Parathyroid adenoma (tissue), 2 donors: Measurements from ENCODE around the gene HNRNPA3.

Experiments used
- H2AFZ ChIP-seq: fragments of 300-600 bp; sonication (generic); one replicate; pipeline ENCODE4 v1.7.0; 2017; ENCODE audit warnings: antibody characterized with exemption, mild to moderate bottlenecking
- H3K27ac ChIP-seq: fragments of 300-600 bp; sonication (generic); one replicate; pipeline ENCODE4 v1.7.0; 2017
- H3K27me3 ChIP-seq: fragments of 300-600 bp; sonication (generic); one replicate; pipeline ENCODE4 v1.7.0; 2017; ENCODE audit warnings: low read length; ENCODE audit not compliant: control insufficient read depth, insufficient read depth
- H3K36me3 ChIP-seq: fragments of 300-600 bp; sonication (generic); one replicate; pipeline ENCODE4 v1.7.0; 2017; ENCODE audit warnings: low read length; ENCODE audit not compliant: control insufficient read depth, insufficient read depth
- H3K4me1 ChIP-seq: fragments of 300-600 bp; sonication (generic); one replicate; pipeline ENCODE4 v1.7.0; 2017; ENCODE audit warnings: control low read depth
- H3K4me2 ChIP-seq: fragments of 300-600 bp; sonication (generic); one replicate; pipeline ENCODE4 v1.7.0; 2017; ENCODE audit warnings: low read length
- H3K4me3 ChIP-seq: fragments of 300-600 bp; sonication (generic); one replicate; pipeline ENCODE4 v1.7.0; 2017; ENCODE audit warnings: low read depth, low read length
- H3K79me2 ChIP-seq: fragments of 300-600 bp; sonication (generic); one replicate; pipeline ENCODE4 v1.7.0; 2017; ENCODE audit warnings: control low read depth
- H3K9ac ChIP-seq: fragments of 300-600 bp; sonication (generic); one replicate; pipeline ENCODE4 v1.7.0; 2017; ENCODE audit warnings: mild to moderate bottlenecking
- H3K9me3 ChIP-seq: fragments of 300-600 bp; sonication (generic); one replicate; pipeline ENCODE4 v1.7.0; 2017; ENCODE audit warnings: low read length; ENCODE audit not compliant: control insufficient read depth
- TF ChIP-seq, protein P1 (sequence below): fragments of 300-600 bp; sonication (generic); IDR thresholded peaks from one replicate; pipeline ENCODE4 v1.7.0; 2017; ENCODE audit warnings: antibody characterized with exemption, mild to moderate bottlenecking
- donor health status: primary hyperparathyroidism.

Gene HNRNPA3

DNA sequence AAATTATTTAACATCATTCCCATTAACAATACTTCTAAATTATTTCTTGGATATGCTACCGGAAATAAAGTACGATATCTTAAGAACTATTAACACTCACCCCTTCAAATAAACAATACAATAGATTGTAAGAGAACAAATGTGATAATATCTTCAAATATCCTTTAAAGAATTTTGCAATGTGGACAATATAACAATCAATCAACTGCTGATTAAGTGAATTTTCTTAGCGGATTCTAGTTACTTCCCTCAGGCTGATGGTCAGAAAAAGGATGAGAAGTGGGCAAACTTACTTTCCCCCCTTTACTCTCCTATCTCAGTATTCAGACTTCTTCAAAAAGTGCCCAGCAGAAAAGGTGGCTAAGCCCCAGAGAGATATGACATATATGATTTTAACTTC is 41.1 kb downstream of the HNRNPA3 start:
- TF ChIP-seq, protein P1, sequence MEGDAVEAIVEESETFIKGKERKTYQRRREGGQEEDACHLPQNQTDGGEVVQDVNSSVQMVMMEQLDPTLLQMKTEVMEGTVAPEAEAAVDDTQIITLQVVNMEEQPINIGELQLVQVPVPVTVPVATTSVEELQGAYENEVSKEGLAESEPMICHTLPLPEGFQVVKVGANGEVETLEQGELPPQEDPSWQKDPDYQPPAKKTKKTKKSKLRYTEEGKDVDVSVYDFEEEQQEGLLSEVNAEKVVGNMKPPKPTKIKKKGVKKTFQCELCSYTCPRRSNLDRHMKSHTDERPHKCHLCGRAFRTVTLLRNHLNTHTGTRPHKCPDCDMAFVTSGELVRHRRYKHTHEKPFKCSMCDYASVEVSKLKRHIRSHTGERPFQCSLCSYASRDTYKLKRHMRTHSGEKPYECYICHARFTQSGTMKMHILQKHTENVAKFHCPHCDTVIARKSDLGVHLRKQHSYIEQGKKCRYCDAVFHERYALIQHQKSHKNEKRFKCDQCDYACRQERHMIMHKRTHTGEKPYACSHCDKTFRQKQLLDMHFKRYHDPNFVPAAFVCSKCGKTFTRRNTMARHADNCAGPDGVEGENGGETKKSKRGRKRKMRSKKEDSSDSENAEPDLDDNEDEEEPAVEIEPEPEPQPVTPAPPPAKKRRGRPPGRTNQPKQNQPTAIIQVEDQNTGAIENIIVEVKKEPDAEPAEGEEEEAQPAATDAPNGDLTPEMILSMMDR, result no peak
- H3K27ac ChIP-seq, result no peak overlapping the region
- no peak overlapping the region for H3K4me2 ChIP-seq
- H3K4me1 ChIP-seq, result peaks cover 29% of the 10 kb centered on the region
- H3K27me3 ChIP-seq, result no peaks in the 10 kb centered on the region
- no peak overlapping the region for H2AFZ ChIP-seq
- H3K9me3 ChIP-seq, result no peaks in the 10 kb centered on the region
- no peaks in the 10 kb centered on the region for H3K36me3 ChIP-seq
- no peak overlapping the region for H3K9ac ChIP-seq
- peaks cover 81% of the 10 kb centered on the region for H3K79me2 ChIP-seq
- no peak overlapping the region for H3K4me3 ChIP-seq

DNA sequence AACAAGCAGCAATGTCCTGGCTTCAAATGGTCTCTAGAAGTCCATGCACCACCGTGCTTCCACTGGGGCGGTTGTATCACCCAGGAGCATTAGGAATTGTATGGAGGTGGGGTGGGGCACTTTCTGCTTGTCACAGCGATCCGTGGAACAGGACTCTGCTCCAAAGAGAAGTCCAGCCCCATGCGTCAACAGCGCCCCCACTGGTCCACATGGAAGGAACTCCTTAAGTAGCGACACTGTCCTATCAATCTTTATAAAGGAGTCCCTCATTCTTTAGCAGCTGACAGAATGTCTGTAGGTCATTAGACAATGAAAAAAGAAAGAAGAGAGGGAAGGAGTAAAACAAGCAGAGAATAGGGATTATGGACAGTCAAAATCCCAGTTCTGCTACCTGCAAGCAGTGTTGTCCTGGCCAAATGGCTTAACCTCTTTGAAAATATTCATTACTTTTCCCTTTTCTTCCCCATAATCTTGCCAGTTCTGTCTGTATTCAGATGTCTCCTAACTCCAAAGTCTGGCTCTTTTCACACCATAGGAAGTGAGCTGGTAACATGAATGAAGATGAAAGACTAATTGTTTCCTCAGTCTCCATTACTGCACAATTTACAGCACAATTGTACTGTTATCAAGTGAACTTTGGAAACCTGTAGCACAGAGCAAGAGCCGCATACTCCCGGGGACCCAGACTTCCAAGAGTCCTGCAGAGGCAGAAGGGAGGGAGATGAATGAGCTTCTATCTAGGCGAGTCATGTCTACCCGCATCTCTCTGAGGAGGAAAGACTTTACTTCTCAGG is 42.0 kb downstream of the HNRNPA3 start:
- no peak overlapping the region for H3K4me3 ChIP-seq
- peaks cover 29% of the 10 kb centered on the region for H3K4me1 ChIP-seq
- no peaks in the 10 kb centered on the region for H3K9me3 ChIP-seq
- TF ChIP-seq, protein P1, result peak; percentile 50
- H2AFZ ChIP-seq, result no peak overlapping the region
- no peak overlapping the region for H3K27ac ChIP-seq
- no peaks in the 10 kb centered on the region for H3K36me3 ChIP-seq
- no peak overlapping the region for H3K4me2 ChIP-seq
- H3K79me2 ChIP-seq, result peaks cover 85% of the 10 kb centered on the region
- no peak overlapping the region for H3K9ac ChIP-seq
- H3K27me3 ChIP-seq, result no peaks in the 10 kb centered on the region

DNA sequence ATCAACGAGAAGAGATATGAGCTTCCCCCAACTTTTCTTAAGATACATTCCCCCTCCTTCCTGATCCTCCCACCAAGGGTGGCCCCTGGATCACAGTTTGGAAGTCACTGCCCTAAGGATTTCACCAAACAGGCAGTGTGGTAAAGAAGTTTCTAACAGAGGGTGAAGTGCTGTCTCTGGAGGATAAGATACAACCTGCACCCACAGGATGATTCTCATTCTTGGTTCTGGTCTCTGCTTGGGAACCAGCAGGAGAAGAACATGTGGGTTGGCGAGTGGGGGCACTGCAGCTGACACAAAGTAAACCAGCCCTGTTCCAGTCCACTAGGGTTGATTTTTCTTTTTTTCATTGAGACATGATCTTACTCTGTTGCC is 42.6 kb downstream of the HNRNPA3 start:
- Histone ChIP-seq H2AFZ (no peak overlapping the region), H3K4me2 (no peak overlapping the region), H3K27me3 (no peaks in the 10 kb centered on the region), H3K27ac (no peak overlapping the region), H3K4me1 (peaks cover 33% of the 10 kb centered on the region), H3K36me3 (no peaks in the 10 kb centered on the region), H3K4me3 (no peak overlapping the region), H3K9ac (no peak overlapping the region), H3K9me3 (no peaks in the 10 kb centered on the region), H3K79me2 (peaks cover 89% of the 10 kb centered on the region)
- TF ChIP-seq, protein P1, result no peak

DNA sequence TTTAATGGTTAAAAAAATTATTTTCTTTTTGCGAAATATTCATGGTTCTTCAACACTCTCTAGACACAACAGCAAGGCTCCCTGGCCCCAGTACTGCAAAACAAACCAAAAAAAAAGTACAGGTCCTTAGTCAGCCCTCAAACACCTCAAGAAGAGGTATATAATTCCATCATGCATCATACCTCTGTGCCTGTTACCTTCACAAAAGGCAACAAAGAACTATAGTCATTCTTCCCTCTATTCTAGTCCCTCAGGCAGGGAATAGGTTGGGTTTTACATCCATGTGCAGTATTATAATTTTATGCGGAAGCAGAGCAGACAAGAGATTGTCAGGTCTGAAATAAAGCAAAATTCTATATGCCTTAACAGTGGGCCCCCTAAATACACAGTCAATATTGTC is 43.4 kb downstream of the HNRNPA3 start:
- no peak overlapping the region for H3K4me3 ChIP-seq
- H3K4me1 ChIP-seq, result peaks cover 37% of the 10 kb centered on the region
- H3K79me2 ChIP-seq, result peaks cover 84% of the 10 kb centered on the region
- no peak overlapping the region for H3K9ac ChIP-seq
- no peak overlapping the region for H2AFZ ChIP-seq
- TF ChIP-seq, protein P1, result no peak
- H3K4me2 ChIP-seq, result no peak overlapping the region
- no peaks in the 10 kb centered on the region for H3K27me3 ChIP-seq
- H3K9me3 ChIP-seq, result no peaks in the 10 kb centered on the region
- no peak overlapping the region for H3K27ac ChIP-seq
- H3K36me3 ChIP-seq, result no peaks in the 10 kb centered on the region

DNA sequence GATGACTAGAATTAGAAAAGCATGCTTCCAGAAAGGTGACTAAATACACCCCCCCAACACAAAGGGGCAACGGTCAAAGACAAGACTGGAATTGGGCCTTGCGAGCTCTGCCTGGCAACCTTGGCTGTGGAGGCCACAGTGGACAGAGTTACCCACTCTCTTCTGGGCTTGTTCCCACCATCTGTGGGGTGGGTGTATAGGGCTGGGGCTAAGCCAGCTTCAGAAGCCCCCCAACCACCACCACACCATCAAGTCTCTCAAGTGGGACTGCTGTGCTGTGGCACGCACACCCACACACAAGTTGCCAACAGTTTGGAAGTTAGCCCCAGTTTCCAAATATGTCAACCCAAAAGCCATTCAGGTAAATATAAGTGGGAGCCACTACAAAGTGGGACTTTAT is 44.1 kb downstream of the HNRNPA3 start:
- no peak overlapping the region for H3K4me2 ChIP-seq
- H3K4me1 ChIP-seq, result peaks cover 43% of the 10 kb centered on the region
- no peaks in the 10 kb centered on the region for H3K36me3 ChIP-seq
- TF ChIP-seq, protein P1, result no peak
- no peak overlapping the region for H2AFZ ChIP-seq
- H3K9me3 ChIP-seq, result no peaks in the 10 kb centered on the region
- no peak overlapping the region for H3K4me3 ChIP-seq
- H3K9ac ChIP-seq, result no peak overlapping the region
- H3K79me2 ChIP-seq, result peaks cover 84% of the 10 kb centered on the region
- no peaks in the 10 kb centered on the region for H3K27me3 ChIP-seq
- no peak overlapping the region for H3K27ac ChIP-seq
